ENCODE measurements around the gene SPEG.

- no peak for TF ChIP-seq CTCF (IDR thresholded peaks at IDR 0.05; ENCODE audit: low read length)
- TF ChIP-seq EZH2 (IDR thresholded peaks at IDR 0.05; ENCODE audit: borderline replicate concordance, low read length), result no peak
Observed at GRCh38 chr2:219387306-219388120, 47.1 kb upstream of the SPEG start, which contains the start of gene DNPEP.

Measured in OCI-LY1 (cell line).